Tibial artery (tissue), 4 donors: ENCODE data around the gene JMJD7.

Source experiments
- DNase-seq, 2 donors: peaks; one replicate each; pipeline ENCODE4 v3.0.0-alpha.2; 2019
- H3K27ac ChIP-seq, 2 donors: fragments of 200-600 bp; sonication (generic) in 1 of 2; 1 replicate in 1 of 2; 2 replicates in 1 of 2; pipeline ENCODE4 v1.5.1; 2018 to 2019; ENCODE audit warnings: mild to moderate bottlenecking in 1 of 2
- H3K27me3 ChIP-seq, 2 donors: fragments of 200-600 bp; sonication (generic) in 1 of 2; one replicate each; pipeline versions ENCODE4 v1.5.1 to v1.6.0; 2016 to 2019
- H3K36me3 ChIP-seq, 3 donors: fragments of 200-600 bp; sonication (generic) in 2 of 3; one replicate each; pipeline ENCODE4 v1.5.1; 2016 to 2019; ENCODE audit warnings: mild to moderate bottlenecking in 2 of 3
- H3K4me1 ChIP-seq, 4 donors: fragments of 200-600 bp; sonication (generic) in 2 of 4; 1 replicate in 3 of 4; 2 replicates in 1 of 4; pipeline ENCODE4 v1.5.1; 2016 to 2019
- H3K4me3 ChIP-seq, 2 donors: fragments of 200-600 bp; sonication (generic) in 1 of 2; 1 replicate in 1 of 2; 2 replicates in 1 of 2; pipeline ENCODE4 v1.5.1; 2018 to 2019; ENCODE audit warnings: mild to moderate bottlenecking in 2 of 2
- H3K9me3 ChIP-seq, 3 donors: fragments of 200-600 bp; sonication (generic) in 1 of 3; one replicate each; pipeline ENCODE4 v1.5.1; 2016 to 2019
- CTCF ChIP-seq, 2 experiments: fragments of 200-600 bp in 1 of 2; fragments of 450-650 bp in 1 of 2; IDR thresholded peaks; one replicate each; pipeline ENCODE4 v1.5.1; 2017 to 2019; ENCODE audit warnings: antibody characterized with exemption in 2 of 2, mild to moderate bottlenecking in 1 of 2, moderate library complexity in 1 of 2
- intact Hi-C: fragments of 100-400 bp; cut with DNase I; formaldehyde crosslinking; loops from one replicate; pipeline ENCODE4 v1.15.0; 2023; ENCODE audit warnings: low total_unique reads

The JMJD7 gene

GRCh38 chr15:41801850-41802455 lies 25.9 kb upstream of the JMJD7 start:
- H3K36me3 ChIP-seq: peaks cover 11 to 27% (median 14%) of the 10 kb centered on the region in 3 donors
- no peaks in the 10 kb centered on the region for H3K27me3 ChIP-seq
- no peak for DNase-seq
- no peak overlapping the region for H3K27ac ChIP-seq
- H3K4me3 ChIP-seq: no peak overlapping the region
- peaks cover 0 to 26% (median 9%) of the 10 kb centered on the region in 4 donors for H3K4me1 ChIP-seq
- no peaks in the 10 kb centered on the region for H3K9me3 ChIP-seq
- TF ChIP-seq CTCF (IDR thresholded peaks at IDR 0.05): no peak
- intact Hi-C loops: no loop called here

GRCh38 chr15:41804361-41804760 lies 23.5 kb upstream of the JMJD7 start:
- no peak for DNase-seq
- TF ChIP-seq CTCF (IDR thresholded peaks at IDR 0.05): no peak
- Histone ChIP-seq H3K4me1 (peaks cover 0 to 21% (median 6%) of the 10 kb centered on the region in 4 donors), H3K9me3 (no peaks in the 10 kb centered on the region), H3K4me3 (no peak overlapping the region), H3K27me3 (no peaks in the 10 kb centered on the region), H3K36me3 (peaks cover 11 to 27% (median 14%) of the 10 kb centered on the region in 3 donors), H3K27ac (peak overlapping the region; percentile 18 to 31)
- intact Hi-C loops: no loop called here

GRCh38 chr15:41804916-41805666 lies 22.8 kb upstream of the JMJD7 start:
- no peak for TF ChIP-seq CTCF (IDR thresholded peaks at IDR 0.05)
- no peaks in the 10 kb centered on the region for H3K9me3 ChIP-seq
- H3K4me1 ChIP-seq: peaks cover 0 to 21% (median 6%) of the 10 kb centered on the region in 4 donors
- peaks cover 5 to 22% (median 9%) of the 10 kb centered on the region in 3 donors for H3K36me3 ChIP-seq
- no peaks in the 10 kb centered on the region for H3K27me3 ChIP-seq
- DNase-seq: no peak
- intact Hi-C loops: no loop called here
- H3K27ac ChIP-seq: peak overlapping the region; percentile 18 to 31
- no peak overlapping the region for H3K4me3 ChIP-seq

- intact Hi-C loops: loop anchor here (2.0 kb wide), 1 partner anchor 33 kb away; no protein-coding TSS in a partner anchor
- H3K36me3 ChIP-seq: peaks cover 0 to 16% (median 2%) of the 10 kb centered on the region in 3 donors
- no peak overlapping the region for H3K27ac ChIP-seq
- H3K4me1 ChIP-seq: peaks cover 0 to 21% (median 6%) of the 10 kb centered on the region in 4 donors
- no peak for TF ChIP-seq CTCF (IDR thresholded peaks at IDR 0.05)
- DNase-seq: no peak
- no peaks in the 10 kb centered on the region for H3K27me3 ChIP-seq
- no peak overlapping the region for H3K4me3 ChIP-seq
- no peaks in the 10 kb centered on the region for H3K9me3 ChIP-seq
These were observed 22.2 kb upstream of the JMJD7 start for GRCh38 chr15:41805711-41806110.

- Histone ChIP-seq H3K27ac (no peak overlapping the region), H3K36me3 (peaks cover 0 to 10% (median 0%) of the 10 kb centered on the region in 3 donors), H3K9me3 (no peaks in the 10 kb centered on the region), H3K27me3 (no peaks in the 10 kb centered on the region), H3K4me3 (no peak overlapping the region), H3K4me1 (peaks cover 0 to 21% (median 6%) of the 10 kb centered on the region in 4 donors)
- intact Hi-C loops: loop anchor here (2.0 kb wide), 1 partner anchor 34 kb away; no protein-coding TSS in a partner anchor
- no peak for DNase-seq
- TF ChIP-seq CTCF (IDR thresholded peaks at IDR 0.05): no peak
These were observed 21.4 kb upstream of the JMJD7 start for GRCh38 chr15:41806291-41807181.
